IPS-20b (cell line): Measurements from ENCODE around the gene PI4K2A.

Experiments
- H3K27ac ChIP-seq: one replicate; pipeline ENCODE4 v1.5.1; 2013; ENCODE audit warnings: low read length
- H3K27me3 ChIP-seq: 2 replicates; pipeline ENCODE4 v1.6.1; 2013; ENCODE audit warnings: mild to moderate bottlenecking, low read length, inconsistent platforms; ENCODE audit not compliant: insufficient read depth
- H3K36me3 ChIP-seq: 2 replicates; pipeline ENCODE4 v1.6.1; 2013; ENCODE audit warnings: low read depth, mild to moderate bottlenecking, inconsistent platforms, low read length, moderate library complexity; ENCODE audit not compliant: insufficient read depth
- H3K4me1 ChIP-seq: 2 replicates; pipeline ENCODE4 v1.6.1; 2013; ENCODE audit warnings: mild to moderate bottlenecking, control low read depth, inconsistent platforms, low read length, moderate library complexity; ENCODE audit not compliant: insufficient read depth
- H3K4me3 ChIP-seq: 2 replicates; pipeline ENCODE4 v1.5.1; 2013; ENCODE audit warnings: mild to moderate bottlenecking, low read length, inconsistent platforms
- H3K9ac ChIP-seq: 2 replicates; pipeline ENCODE4 v1.6.1; 2013; ENCODE audit warnings: low read depth, mild to moderate bottlenecking, inconsistent platforms, low read length, moderate library complexity
- H3K9me3 ChIP-seq: 2 replicates; pipeline ENCODE4 v1.6.1; 2013; ENCODE audit warnings: mild to moderate bottlenecking, low read depth, low read length, inconsistent platforms; ENCODE audit not compliant: insufficient read depth

PI4K2A gene

DNA sequence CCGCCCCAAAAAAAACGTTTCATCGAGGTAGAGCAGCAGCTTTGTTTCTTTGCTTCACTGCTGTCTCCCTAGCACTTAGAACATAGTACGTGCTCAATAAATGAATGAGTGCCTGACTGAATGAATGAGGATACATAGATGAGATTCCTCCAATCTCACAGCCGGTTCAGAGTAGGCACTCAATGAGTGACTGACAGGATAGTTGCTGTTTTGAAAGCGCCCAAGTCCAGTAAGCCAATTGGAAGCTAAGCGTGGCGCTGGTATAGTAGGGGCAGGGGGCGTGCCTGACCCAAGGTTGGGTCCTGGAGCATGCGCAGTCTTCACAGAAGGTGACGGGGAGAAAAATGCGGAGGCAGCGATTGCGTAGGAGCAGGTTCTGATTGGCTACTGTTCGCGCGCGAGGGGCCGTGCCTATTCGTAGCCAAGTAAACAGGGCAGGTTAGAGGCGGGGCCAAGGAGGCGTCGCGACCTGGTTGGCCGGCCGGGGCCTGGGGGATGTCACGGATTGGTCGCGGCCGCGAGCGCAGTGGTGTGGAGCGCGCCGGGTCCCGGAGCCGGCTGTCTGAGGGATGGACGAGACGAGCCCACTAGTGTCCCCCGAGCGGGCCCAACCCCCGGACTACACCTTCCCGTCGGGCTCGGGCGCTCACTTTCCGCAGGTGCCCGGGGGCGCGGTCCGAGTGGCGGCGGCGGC is at the start of gene PI4K2A:
TSS of gene PI4K2A (plus strand) at position 498 of the 694 bp plus-strand sequence. CDS start at position 570, 72 bp downstream.
- peak within 1 kb of the TSS; percentile 87 for H3K9ac ChIP-seq
- H3K4me3 ChIP-seq, result peak within 1 kb of the TSS; percentile 97
- H3K4me1 ChIP-seq, result peaks cover 9% of the 10 kb centered on the region; the same call in 1 of the 2 replicates
- H3K9me3 ChIP-seq, result no peaks in the 10 kb centered on the region
- no peaks in the 10 kb centered on the region for H3K27me3 ChIP-seq
- no peak within 1 kb of the TSS for H3K27ac ChIP-seq
- peaks cover 23% of the 10 kb centered on the region for H3K36me3 ChIP-seq

DNA sequence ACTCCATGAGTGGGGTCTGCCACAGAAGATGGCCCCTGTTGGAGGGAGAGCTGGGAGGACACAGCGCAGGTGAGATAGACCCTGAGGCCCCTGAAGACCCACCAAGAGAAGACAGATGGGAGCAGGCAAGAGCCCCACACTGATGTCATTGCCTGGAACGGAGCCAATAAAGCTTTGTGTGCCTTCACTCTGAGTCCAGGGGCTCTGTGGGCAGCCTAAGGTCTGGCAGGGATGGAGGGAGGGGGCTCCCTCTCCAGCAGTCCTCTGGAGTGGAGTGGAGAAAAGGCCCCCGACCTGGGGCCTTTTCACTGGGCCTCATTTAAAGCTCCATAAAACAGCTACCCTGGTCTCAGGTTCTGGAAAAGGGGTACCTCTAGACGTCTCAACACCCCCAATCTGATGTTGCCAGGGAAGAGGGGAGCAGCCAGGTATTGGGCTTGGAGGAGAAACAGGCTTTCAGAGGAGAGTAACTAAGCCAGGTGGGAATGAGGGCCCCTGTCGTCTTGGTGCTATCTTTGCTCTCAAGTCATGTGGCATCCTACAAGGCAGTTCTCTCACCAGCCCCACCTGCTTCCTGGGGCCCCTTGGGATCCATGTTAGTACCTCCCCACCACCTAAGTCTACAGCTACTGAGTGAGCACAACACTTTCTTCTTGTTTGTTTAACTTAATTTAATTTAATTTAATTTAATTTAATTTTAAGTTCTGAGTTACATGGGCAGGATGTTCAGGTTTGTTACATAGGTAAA is 49.5 kb upstream of the PI4K2A start:
- no peak overlapping the region for H3K27ac ChIP-seq
- no peak overlapping the region for H3K9ac ChIP-seq
- H3K27me3 ChIP-seq, result no peaks in the 10 kb centered on the region
- H3K4me1 ChIP-seq, result no peaks in the 10 kb centered on the region
- H3K36me3 ChIP-seq, result no peaks in the 10 kb centered on the region
- H3K9me3 ChIP-seq, result no peaks in the 10 kb centered on the region
- no peak overlapping the region for H3K4me3 ChIP-seq

DNA sequence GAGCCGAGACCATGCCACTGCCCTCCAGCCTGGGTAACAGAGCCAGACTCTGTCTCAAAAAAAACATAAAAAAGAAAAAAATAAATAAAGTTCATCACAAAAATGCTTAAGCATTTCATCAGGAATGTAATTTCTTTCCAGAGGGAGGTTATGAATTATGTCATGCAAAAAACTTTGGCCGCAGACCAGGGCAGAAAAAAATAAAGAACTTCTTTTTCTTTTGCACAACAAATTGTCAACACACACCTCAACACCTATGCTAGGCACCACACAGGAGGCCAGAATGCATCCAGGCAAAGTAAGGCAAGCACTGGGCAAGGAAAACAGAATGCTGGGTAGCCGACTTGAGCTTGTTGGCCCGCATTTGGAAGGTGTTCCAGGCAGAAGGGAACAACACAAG is 47.0 kb upstream of the PI4K2A start:
- Histone ChIP-seq H3K9me3 (no peaks in the 10 kb centered on the region), H3K4me1 (no peaks in the 10 kb centered on the region), H3K9ac (no peak overlapping the region), H3K36me3 (no peaks in the 10 kb centered on the region), H3K27ac (no peak overlapping the region), H3K27me3 (no peaks in the 10 kb centered on the region), H3K4me3 (no peak overlapping the region)

DNA sequence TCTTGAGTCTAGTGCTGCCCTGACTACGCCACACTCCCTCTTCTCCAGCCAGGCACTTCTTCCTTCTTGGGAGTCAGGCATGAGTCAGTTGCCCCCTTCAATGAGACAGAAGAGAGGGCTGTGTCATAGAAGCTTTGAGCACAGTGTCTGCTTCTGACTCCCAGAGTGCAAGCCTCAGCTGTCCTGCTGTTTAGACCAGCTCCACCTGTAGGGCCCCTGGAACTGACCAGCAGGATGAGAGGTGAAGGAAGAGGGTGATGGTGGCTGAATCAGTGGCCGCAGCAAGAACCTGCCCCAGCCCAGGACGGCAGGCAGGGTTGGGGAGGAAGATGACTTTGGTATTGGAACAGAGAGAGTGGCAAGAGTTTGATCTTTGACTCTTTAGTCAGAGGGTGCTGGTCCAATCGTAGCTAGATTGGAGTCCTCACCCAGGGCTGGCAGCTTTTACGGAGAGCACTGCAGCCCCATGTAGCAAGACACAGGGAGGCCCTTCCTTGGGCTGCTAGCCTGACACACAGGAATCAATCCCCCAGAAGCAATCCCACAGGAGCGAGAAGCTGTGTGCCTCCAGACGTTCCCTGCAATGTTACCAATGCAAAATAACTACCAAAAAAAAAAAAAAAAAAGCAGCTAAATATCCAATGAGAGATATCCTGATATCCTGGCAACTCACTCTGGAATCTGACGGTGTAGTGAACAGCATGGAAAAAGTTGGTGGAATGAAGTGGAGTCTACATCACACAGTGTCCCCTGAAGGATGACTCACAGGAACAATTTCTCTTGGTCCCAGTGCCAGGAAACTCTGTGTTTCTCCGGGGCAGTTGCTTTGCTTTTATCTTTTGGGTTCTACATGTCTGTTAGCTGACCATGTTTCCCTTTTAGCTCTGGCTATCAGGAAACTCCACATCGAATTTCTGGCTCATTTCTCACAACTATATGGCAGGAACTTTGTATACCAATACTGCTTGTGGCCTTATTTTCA is 44.1 kb upstream of the PI4K2A start:
- Histone ChIP-seq H3K27me3 (no peaks in the 10 kb centered on the region), H3K4me1 (no peaks in the 10 kb centered on the region), H3K27ac (no peak overlapping the region), H3K36me3 (no peaks in the 10 kb centered on the region), H3K4me3 (no peak overlapping the region), H3K9ac (no peak overlapping the region), H3K9me3 (no peaks in the 10 kb centered on the region)

DNA sequence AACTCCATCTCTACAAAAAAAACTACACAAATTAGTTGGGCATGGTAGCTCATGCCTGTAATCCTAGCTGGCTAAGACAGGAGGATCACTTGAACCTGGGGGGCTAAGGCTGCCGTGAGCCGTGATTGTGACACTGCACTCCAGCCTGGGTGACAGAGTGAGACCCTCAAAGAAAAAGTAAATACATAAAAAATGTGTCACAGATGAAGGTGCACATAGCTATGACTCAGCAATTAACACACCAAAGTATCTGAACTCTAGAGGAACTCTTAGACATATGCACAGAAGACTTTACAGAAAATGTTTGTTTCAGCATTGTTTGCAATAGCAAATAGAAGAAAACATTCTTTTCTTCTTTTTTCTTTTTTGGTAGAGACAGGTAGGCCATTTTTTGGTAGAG is 42.7 kb upstream of the PI4K2A start:
- Histone ChIP-seq H3K9me3 (no peaks in the 10 kb centered on the region), H3K36me3 (no peaks in the 10 kb centered on the region), H3K4me3 (no peak overlapping the region), H3K27ac (no peak overlapping the region), H3K9ac (no peak overlapping the region), H3K27me3 (no peaks in the 10 kb centered on the region), H3K4me1 (no peaks in the 10 kb centered on the region)

DNA sequence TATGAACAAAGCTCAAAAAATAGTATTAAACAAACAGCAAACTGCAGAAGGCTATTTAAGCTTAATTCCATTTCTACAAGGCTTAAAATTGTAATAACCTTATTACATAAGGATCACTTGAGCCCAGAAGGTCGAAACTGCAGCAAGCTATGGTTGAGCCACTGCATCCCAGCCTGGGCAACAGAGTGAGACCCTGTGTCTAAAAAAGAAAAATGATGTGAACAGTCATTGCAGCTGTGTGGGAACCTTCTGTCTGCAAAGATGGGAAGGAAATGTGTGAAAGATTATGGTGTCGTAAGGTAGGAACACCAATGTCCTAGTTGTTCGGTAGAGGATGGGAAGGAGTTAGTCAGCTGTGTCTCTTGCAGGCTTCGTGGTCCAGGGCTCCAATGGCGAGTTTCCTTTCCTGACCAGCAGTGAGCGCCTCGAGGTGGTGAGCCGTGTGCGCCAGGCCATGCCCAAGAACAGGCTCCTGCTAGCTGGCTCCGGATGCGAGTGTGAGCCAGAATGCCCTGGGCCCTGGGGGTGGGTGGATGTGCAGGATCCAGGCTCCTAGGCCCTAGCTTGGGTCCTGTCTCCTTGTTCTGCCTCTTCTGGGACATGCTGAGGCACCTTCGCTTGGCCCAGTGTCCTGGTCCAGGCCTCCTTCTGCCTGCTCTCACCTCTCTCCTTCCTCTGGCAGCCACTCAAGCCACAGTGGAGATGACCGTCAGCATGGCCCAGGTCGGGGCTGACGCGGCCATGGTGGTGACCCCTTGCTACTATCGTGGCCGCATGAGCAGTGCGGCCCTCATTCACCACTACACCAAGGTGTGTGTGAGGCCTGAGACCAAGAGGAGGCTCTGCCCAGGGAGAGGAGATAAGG is 41.8 kb upstream of the PI4K2A start:
- Histone ChIP-seq H3K4me3 (no peak overlapping the region), H3K9ac (no peak overlapping the region), H3K27ac (no peak overlapping the region), H3K36me3 (no peaks in the 10 kb centered on the region), H3K27me3 (no peaks in the 10 kb centered on the region), H3K4me1 (no peaks in the 10 kb centered on the region), H3K9me3 (no peaks in the 10 kb centered on the region)

DNA sequence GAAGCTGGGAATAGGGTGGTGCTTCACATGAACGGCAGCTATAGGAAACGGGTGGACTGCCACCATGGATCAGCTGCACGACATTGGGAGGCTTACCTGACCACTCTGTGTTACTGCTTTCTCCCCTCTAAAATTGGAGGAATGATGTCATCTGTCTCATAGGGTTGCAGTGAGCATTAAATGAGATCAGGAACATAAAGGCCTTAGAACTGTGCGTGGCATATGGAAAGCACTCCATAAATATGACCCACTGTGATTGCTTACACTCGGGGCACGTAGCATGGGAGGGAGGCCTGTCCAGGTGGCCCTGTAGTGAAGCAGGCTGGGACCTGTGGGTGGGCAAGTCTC is 41.2 kb upstream of the PI4K2A start:
- Histone ChIP-seq H3K9ac (no peak overlapping the region), H3K9me3 (no peaks in the 10 kb centered on the region), H3K4me3 (no peak overlapping the region)

DNA sequence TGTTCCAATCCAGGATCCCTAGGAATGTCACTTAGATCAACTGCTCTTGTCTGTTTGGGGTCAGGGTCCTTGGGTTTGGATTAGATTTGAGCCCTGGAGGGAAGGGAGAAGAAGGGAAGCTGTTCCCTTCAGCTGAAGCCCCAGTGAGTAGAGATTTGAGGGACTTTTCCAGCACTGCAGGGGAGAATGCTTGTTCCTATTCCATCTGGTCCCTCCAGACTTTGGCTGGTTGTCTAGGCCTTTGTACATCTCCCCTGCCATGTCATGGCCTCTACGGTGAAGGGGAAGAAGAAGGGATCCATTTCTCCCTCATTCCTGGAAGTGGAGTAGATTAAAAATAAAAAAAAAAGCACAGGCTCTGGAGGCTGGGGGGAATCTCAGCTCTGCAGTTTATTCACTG is 39.9 kb upstream of the PI4K2A start:
- Histone ChIP-seq H3K27me3 (no peaks in the 10 kb centered on the region), H3K9me3 (no peaks in the 10 kb centered on the region), H3K27ac (no peak overlapping the region), H3K9ac (no peak overlapping the region), H3K4me1 (no peaks in the 10 kb centered on the region), H3K36me3 (no peaks in the 10 kb centered on the region), H3K4me3 (no peak overlapping the region)

More for the DNA sequence above, 41.2 kb upstream of the PI4K2A start:
- Histone ChIP-seq H3K27me3 (no peaks in the 10 kb centered on the region), H3K36me3 (no peaks in the 10 kb centered on the region), H3K4me1 (no peaks in the 10 kb centered on the region), H3K27ac (no peak overlapping the region)

DNA sequence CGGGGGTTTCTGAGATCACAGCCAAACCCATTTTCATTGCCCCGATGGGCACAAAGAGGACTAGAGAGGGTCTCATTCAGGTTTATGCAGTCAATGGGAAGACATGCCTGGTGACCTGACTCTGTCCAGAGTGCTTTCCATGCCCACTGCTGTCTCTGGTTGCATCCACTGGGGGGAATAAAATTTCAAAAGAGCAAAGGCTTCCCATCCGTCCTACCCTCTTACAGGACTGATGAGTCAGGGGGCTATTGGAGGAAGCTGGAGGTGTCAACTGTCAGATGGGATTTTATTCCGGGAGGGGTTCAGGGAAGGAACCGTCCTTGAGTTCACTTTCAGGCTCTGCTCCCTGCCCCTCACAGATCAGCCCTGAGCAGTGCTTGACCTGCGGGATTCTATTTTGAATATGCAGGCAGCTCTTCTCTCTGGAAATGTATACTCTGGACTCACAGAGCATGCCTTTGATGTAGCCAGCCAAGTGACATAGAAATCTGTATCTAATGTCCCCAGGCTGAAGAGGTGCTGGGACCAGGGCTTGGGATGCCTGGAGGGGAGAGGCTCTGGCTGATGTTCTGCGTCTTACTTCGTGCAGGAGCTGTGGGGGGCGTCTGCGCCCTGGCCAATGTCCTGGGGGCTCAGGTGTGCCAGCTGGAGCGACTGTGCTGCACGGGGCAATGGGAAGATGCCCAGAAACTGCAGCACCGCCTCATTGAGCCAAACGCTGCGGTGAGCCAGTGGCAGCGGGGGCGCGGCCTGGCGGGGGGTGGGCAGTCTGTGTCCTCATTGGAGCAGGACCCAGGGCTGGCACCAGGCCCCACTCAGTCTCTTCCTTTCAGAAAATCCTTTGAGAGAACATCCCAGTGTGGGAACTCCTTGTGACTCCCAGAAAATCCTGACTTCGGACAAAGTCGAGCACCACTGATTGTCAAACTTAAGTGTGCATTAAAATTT is 38.9 kb upstream of the PI4K2A start:
- Histone ChIP-seq H3K4me1 (no peaks in the 10 kb centered on the region), H3K27ac (no peak overlapping the region)

DNA sequence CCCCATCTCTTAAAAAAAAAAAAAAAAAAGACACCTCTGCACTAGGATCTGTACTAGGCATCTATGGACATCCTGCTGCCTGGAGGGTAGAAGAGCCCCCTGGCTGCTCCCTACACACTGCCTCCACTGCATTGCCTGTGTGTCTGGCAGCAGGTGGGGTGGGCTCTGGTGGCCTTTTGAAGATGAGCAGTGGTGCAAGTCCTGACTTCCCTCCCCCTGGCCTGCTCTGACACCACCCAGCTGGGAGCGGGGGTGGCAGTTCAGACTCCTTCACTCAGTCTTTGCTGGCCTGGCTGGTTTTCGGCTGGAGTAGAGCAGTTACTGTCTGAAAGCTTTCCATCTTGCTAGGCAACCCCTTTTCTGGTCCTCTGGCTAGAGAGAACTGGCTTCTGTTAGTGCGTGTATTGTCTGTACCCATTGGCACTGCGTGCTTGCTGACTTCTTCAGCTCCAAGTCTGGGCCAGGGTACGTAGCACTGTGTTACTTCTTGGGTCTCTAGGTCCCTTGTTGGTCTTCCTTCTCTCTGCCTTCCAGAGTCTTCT is 33.3 kb upstream of the PI4K2A start:
- Histone ChIP-seq H3K4me1 (no peaks in the 10 kb centered on the region; the same call in 1 of the 2 replicates), H3K4me3 (no peak overlapping the region), H3K9me3 (no peaks in the 10 kb centered on the region), H3K27ac (no peak overlapping the region), H3K27me3 (no peaks in the 10 kb centered on the region), H3K9ac (no peak overlapping the region), H3K36me3 (no peaks in the 10 kb centered on the region)

More for the DNA sequence above, 38.9 kb upstream of the PI4K2A start:
- H3K9ac ChIP-seq, result no peak overlapping the region
- no peaks in the 10 kb centered on the region for H3K27me3 ChIP-seq
- no peaks in the 10 kb centered on the region for H3K36me3 ChIP-seq
- H3K9me3 ChIP-seq, result no peaks in the 10 kb centered on the region
- H3K4me3 ChIP-seq, result no peak overlapping the region
